ENCODE data around the gene TPPP. TPM values are rescaled to one million over a fixed set of nuclear protein-coding genes. Genes with fewer than 3 reads are reported as not detected.
"Not testable (repeated sequence)": the region's sequence is repeated elsewhere in the genome, so short reads cannot be mapped to it uniquely, and the experiment has no call there.

TPPP gene
- total RNA-seq, 1 experiment from 2014 or later: 0.12 TPM

DNA sequence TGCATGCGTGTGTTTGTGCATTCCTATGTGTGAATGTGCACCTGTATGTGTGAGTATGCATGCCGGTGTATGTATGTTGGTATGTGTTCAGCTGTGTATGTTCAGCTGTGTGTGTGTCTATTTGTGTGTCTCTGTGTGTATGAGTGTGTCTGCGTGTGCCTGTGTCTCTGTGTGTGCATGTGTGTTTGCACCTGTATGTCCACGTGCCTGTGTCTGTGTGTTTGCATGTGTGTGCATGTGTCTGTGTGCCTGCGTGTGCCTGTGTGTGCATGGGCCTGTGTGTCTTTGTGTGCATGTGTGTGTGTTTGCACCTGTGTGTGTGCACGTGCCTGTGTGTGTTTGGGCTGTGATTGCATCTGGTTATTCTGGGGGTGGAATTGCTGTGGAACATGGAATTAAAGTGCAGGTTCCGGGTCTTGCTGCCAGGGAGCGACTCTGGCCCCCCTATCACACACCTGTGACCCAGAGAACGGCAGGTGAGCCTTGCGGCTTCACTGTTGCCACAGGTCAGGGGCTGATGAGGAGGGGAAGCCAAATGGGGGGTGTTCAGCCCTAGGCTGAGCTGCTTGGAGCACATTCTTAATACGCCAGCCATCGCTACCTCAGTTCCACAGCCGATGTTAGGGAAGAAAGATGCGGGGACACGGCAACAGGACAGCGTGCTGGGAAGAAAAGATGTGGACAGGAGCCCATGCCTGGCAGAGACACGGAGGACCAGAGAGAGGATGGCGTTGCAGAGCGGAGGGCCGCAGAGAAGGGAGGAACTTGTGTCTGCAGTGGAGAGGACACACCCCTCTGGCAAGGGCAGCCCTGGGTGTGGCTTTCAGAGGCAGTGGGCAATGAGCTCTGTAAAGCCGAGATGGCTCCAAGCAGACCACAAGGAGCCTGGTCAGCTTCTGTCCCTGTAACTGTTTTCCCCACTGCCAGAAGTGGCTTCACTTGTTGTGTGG, 3.9 kb upstream of the TPPP start:
- H3K27ac Mint-ChIP-seq (ENCODE audit: low read depth, unreplicated experiment); intact Hi-C loops (cut with micrococcal nuclease); H3K4me3 Mint-ChIP-seq (ENCODE audit: unreplicated experiment); H3K4me1 Mint-ChIP-seq (ENCODE audit: insufficient read depth, unreplicated experiment); DNase-seq (ENCODE audit: unreplicated experiment); H3K9me3 Mint-ChIP-seq (ENCODE audit: unreplicated experiment); POLR2A ChIA-PET; H3K36me3 Mint-ChIP-seq (ENCODE audit: insufficient read depth, unreplicated experiment); BruUV-seq (replicated peaks): not testable (repeated sequence)
- CTCF ChIA-PET: interaction anchor here (0.7 kb wide), 1 partner anchor 250 kb away, joined by 4 read pairs; no protein-coding TSS in a partner anchor
- H3K27me3 Mint-ChIP-seq (ENCODE audit: insufficient read depth, unreplicated experiment): peaks cover 34% of the 10 kb centered on the region

DNA sequence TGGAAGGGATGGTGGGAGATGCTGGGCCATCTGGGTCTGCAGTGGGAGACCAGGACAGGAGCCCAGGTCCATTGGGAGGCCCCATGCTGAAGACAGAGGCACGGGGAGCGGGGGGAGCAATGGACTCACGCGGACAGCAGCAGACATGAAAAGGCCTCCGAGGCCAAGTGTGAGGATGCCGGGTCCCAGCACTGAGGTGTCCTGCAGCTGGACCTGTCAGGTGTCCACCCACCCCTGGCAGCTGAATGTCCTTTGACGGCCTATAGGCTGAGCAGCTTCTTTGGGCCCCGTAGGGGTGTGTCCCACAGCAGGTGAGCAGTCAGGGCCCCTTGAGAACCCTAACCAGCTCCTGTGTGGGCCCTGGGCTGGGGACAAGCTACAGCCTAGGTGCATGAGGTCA, 3.0 kb upstream of the TPPP start:
- intact Hi-C loops (cut with micrococcal nuclease); H3K9me3 Mint-ChIP-seq (ENCODE audit: unreplicated experiment); BruUV-seq (replicated peaks); POLR2A ChIA-PET; H3K4me1 Mint-ChIP-seq (ENCODE audit: insufficient read depth, unreplicated experiment); CTCF ChIA-PET; DNase-seq (ENCODE audit: unreplicated experiment); H3K27ac Mint-ChIP-seq (ENCODE audit: low read depth, unreplicated experiment); H3K36me3 Mint-ChIP-seq (ENCODE audit: insufficient read depth, unreplicated experiment); H3K4me3 Mint-ChIP-seq (ENCODE audit: unreplicated experiment): not testable (repeated sequence)
- peaks cover 34% of the 10 kb centered on the region for H3K27me3 Mint-ChIP-seq (ENCODE audit: insufficient read depth, unreplicated experiment)

DNA sequence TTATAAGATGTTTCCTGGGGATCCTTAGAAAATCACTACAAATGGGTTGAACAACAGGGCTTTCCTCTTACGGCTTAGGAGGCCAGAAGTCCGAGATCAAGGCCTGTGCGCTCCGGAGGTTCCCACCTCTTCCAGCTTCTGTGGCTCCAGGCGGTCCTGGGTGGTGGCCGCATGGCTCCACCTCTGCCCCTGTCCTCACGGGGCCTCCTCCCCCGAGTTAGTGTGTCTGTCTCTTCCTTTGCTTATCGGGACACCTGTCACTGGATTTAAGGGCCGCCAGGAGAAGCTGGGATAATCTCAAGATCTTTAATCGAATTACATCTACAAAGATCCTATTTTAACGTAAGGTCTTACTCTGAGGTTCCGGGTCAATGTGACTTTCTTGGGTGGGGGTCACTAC, 2.3 kb upstream of the TPPP start:
- intact Hi-C loops (cut with micrococcal nuclease): not testable (repeated sequence)

DNA sequence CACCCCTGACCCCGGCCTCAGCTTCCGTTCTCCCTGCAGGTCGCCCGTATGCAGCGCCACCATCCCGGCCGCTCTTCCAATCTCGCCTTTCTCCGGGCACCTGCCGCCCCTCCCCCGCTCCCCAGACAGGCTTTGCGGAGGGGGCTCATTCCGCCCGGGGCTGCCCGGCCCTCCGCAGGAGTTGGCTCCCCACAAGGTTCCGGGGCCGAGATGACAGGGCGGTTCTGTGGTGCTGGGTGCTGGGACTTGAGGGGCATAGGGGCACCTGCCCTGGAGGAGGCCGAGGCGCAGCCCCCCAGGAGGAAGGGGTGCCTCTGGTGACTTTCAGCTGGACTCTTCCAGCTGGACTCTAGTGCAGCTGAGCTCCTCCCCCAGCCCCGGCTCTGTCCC, 885 bp upstream of the TPPP start:
- H3K9me3 Mint-ChIP-seq (ENCODE audit: unreplicated experiment); intact Hi-C loops (cut with micrococcal nuclease); DNase-seq (ENCODE audit: unreplicated experiment); POLR2A ChIA-PET; H3K36me3 Mint-ChIP-seq (ENCODE audit: insufficient read depth, unreplicated experiment); H3K4me1 Mint-ChIP-seq (ENCODE audit: insufficient read depth, unreplicated experiment); BruUV-seq (replicated peaks); H3K4me3 Mint-ChIP-seq (ENCODE audit: unreplicated experiment); CTCF ChIA-PET; H3K27ac Mint-ChIP-seq (ENCODE audit: low read depth, unreplicated experiment): not testable (repeated sequence)
- peaks cover 29% of the 10 kb centered on the region for H3K27me3 Mint-ChIP-seq (ENCODE audit: insufficient read depth, unreplicated experiment)

More for the DNA sequence above, 2.3 kb upstream of the TPPP start:
- H3K9me3 Mint-ChIP-seq (ENCODE audit: unreplicated experiment); H3K27ac Mint-ChIP-seq (ENCODE audit: low read depth, unreplicated experiment); POLR2A ChIA-PET; BruUV-seq (replicated peaks); CTCF ChIA-PET; DNase-seq (ENCODE audit: unreplicated experiment); H3K4me1 Mint-ChIP-seq (ENCODE audit: insufficient read depth, unreplicated experiment); H3K36me3 Mint-ChIP-seq (ENCODE audit: insufficient read depth, unreplicated experiment); H3K4me3 Mint-ChIP-seq (ENCODE audit: unreplicated experiment): not testable (repeated sequence)
- peaks cover 34% of the 10 kb centered on the region for H3K27me3 Mint-ChIP-seq (ENCODE audit: insufficient read depth, unreplicated experiment)

DNA sequence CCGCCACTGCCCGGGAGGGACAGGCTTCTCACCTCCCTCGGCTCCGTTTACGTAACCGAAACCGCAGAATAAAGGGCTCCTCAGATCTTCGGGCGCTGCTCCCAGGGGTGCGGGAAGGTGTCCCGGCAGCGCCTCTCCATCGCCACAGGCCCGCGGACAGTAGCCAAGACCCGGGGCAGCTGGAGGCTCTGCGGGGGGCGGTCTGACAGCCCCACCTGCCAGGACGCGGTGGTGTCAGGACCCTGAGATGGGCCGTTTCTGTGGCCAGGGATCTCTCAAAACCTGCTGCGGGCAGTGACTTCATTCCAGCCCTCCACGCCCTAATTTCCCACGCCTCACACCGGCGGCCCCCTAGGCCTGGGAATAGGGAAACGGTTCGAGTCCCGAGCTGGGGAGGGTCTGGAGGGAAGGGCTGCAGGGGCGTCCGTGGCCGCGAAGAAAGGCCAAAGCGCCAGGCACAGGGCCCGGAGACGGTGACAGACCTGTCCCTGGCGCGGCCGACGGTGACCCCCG, 567 bp downstream of the TPPP start:
- BruUV-seq (replicated peaks); H3K9me3 Mint-ChIP-seq (ENCODE audit: unreplicated experiment); H3K36me3 Mint-ChIP-seq (ENCODE audit: insufficient read depth, unreplicated experiment); POLR2A ChIA-PET; H3K4me1 Mint-ChIP-seq (ENCODE audit: insufficient read depth, unreplicated experiment); H3K27ac Mint-ChIP-seq (ENCODE audit: low read depth, unreplicated experiment); intact Hi-C loops (cut with micrococcal nuclease): not testable (repeated sequence)
- peak; percentile 28 for DNase-seq (ENCODE audit: unreplicated experiment)
- Mint-ChIP-seq H3K4me3 (ENCODE audit: unreplicated experiment) (peak overlapping the region; percentile 38), H3K27me3 (ENCODE audit: insufficient read depth, unreplicated experiment) (peaks cover 14% of the 10 kb centered on the region)
- CTCF ChIA-PET: interaction anchor here (0.7 kb wide), 2 partner anchors 15 to 21 kb away, joined by 3 read pairs; no protein-coding TSS in a partner anchor

DNA sequence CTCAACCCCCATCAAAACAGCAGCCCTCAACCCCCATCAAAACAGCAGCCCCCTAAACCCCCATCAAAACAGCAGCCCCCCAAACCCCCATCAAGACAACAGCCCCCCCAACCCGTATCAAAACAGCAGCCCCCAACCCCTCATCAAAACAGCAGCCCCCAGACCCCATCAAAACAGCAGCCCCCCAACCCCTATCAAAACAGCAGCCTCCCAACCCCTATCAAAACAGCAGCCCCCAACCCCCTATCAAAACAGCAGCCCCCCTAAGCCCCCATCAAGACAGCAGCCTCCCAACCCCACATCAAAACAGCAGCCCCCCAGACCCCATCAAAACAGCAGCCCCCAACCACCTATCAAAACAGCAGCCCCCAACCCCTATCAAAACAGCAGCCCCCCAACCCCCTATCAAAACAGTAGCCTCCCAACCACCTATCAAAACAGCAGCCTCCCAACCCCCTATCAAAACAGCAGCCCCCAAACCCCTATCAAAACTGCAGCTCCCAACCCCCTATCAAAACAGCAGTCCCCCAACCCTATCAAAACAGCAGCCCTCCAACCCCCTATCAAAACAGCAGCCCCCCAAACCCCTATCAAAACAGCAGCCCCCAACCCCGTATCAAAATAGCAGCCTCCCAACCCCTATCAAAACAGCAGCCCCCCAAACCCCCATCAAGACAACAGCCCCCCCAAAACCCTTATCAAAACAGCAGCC, 1.2 kb downstream of the TPPP start:
- peak overlapping the region; percentile 38 for H3K4me3 Mint-ChIP-seq (ENCODE audit: unreplicated experiment)
- intact Hi-C loops (cut with micrococcal nuclease): no loop called here

DNA sequence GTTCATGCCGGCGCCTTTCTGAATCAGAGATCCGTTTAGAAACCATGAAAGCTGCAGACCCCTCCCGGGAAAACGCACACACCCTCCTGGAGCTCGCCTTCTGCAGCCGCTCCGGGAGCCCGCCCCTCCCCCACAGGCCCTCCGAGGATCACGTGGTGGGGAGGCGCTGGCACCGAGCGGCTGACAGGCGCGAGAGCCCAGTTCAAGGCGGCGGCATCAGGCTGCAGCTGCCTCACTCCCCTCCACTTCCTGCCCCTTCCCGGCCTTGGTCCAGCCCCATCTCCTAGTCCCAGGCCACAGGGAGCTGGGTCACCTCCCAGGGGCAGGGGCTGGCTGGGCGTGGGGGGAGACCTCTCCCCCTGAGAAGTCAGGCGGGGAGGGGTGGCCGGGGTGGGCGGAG, 2.1 kb downstream of the TPPP start:
- H3K27me3 Mint-ChIP-seq (ENCODE audit: insufficient read depth, unreplicated experiment); DNase-seq (ENCODE audit: unreplicated experiment); POLR2A ChIA-PET; H3K36me3 Mint-ChIP-seq (ENCODE audit: insufficient read depth, unreplicated experiment); H3K27ac Mint-ChIP-seq (ENCODE audit: low read depth, unreplicated experiment); H3K4me3 Mint-ChIP-seq (ENCODE audit: unreplicated experiment); H3K9me3 Mint-ChIP-seq (ENCODE audit: unreplicated experiment); H3K4me1 Mint-ChIP-seq (ENCODE audit: insufficient read depth, unreplicated experiment); BruUV-seq (replicated peaks); CTCF ChIA-PET; intact Hi-C loops (cut with micrococcal nuclease): not testable (repeated sequence)

More for the DNA sequence above, 1.2 kb downstream of the TPPP start:
- no peaks in the 10 kb centered on the region for H3K36me3 Mint-ChIP-seq (ENCODE audit: insufficient read depth, unreplicated experiment)
- no peaks in the 10 kb centered on the region for H3K9me3 Mint-ChIP-seq (ENCODE audit: unreplicated experiment)
- H3K4me1 Mint-ChIP-seq (ENCODE audit: insufficient read depth, unreplicated experiment): no peaks in the 10 kb centered on the region
- H3K27ac Mint-ChIP-seq (ENCODE audit: low read depth, unreplicated experiment): no peak overlapping the region
- POLR2A ChIA-PET: no interaction called here
- DNase-seq (ENCODE audit: unreplicated experiment): no peak
- H3K27me3 Mint-ChIP-seq (ENCODE audit: insufficient read depth, unreplicated experiment): peaks cover 8% of the 10 kb centered on the region
- CTCF ChIA-PET: interaction anchor here (0.7 kb wide), 1 partner anchor 20 kb away, joined by 3 read pairs; no protein-coding TSS in a partner anchor
- TF ChIP-seq, protein P1, sequence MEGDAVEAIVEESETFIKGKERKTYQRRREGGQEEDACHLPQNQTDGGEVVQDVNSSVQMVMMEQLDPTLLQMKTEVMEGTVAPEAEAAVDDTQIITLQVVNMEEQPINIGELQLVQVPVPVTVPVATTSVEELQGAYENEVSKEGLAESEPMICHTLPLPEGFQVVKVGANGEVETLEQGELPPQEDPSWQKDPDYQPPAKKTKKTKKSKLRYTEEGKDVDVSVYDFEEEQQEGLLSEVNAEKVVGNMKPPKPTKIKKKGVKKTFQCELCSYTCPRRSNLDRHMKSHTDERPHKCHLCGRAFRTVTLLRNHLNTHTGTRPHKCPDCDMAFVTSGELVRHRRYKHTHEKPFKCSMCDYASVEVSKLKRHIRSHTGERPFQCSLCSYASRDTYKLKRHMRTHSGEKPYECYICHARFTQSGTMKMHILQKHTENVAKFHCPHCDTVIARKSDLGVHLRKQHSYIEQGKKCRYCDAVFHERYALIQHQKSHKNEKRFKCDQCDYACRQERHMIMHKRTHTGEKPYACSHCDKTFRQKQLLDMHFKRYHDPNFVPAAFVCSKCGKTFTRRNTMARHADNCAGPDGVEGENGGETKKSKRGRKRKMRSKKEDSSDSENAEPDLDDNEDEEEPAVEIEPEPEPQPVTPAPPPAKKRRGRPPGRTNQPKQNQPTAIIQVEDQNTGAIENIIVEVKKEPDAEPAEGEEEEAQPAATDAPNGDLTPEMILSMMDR (IDR thresholded peaks at IDR 0.05; ENCODE audit: unreplicated experiment): no peak
- BruUV-seq (replicated peaks): no TSS peak

DNA sequence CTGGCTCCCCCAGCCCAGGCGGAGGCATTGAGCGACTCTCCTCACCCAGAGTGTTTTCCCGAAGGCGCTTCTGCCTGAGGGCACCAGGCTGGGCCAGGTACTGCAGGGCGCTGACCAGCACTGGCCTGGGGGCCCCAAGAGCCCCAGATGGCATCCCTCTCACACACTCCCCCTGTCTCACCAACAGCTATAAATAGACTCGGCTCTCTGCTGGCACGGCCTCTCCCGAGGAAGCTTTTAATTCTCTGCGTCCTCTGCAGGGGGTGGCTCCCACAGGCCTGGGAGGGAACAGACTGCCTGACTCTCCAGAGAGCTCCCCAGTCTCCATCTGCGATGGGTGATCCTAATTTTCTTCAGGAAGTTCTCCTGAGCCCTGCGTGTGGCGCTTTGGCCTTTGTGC, 2.9 kb downstream of the TPPP start:
- intact Hi-C loops (cut with micrococcal nuclease); H3K4me1 Mint-ChIP-seq (ENCODE audit: insufficient read depth, unreplicated experiment); H3K9me3 Mint-ChIP-seq (ENCODE audit: unreplicated experiment); H3K4me3 Mint-ChIP-seq (ENCODE audit: unreplicated experiment); H3K27ac Mint-ChIP-seq (ENCODE audit: low read depth, unreplicated experiment); POLR2A ChIA-PET; CTCF ChIA-PET; H3K27me3 Mint-ChIP-seq (ENCODE audit: insufficient read depth, unreplicated experiment); DNase-seq (ENCODE audit: unreplicated experiment); BruUV-seq (replicated peaks); H3K36me3 Mint-ChIP-seq (ENCODE audit: insufficient read depth, unreplicated experiment): not testable (repeated sequence)
